GM19468 (cell line): ENCODE data around the gene IQCM.

ENCODE experiments used
- ATAC-seq: cut with Tn5 transposase; IDR thresholded peaks from one replicate; pipeline ENCODE4 v1.9.1; 2021; ENCODE audit warnings: mild to moderate bottlenecking, moderate library complexity, moderate number of reproducible peaks; ENCODE audit not compliant: unreplicated experiment; ENCODE audit errors: extremely low read depth

The IQCM gene, protein sequence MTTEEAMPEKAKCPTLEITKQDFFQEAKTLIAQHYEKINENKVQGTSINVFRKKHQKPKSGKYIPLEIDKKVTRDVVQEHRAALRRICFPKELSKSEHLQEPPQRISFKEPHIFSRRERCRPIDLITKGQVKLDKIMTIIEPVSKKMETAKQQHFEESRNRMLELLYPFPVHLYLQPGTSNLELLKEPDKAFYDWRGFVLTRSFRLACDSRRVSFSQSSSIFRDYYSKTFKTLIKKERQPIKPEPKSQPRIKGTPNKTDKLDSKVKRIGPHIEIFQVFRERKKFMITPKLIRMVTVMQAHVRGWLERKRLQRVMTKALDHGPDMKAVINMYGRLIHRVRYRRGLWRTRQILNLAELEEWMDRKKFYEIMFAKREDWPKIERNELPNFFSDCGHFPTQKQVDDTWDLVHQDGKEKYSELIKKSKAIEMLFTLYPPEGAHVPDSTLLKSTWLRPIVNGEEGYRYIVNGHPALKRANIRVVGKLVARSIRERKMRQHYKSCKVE

GRCh38 chr4:149815743-149816142 lies at the start of gene IQCM:
Gene IQCM (minus strand): TSS chr4:149815843. CDS start chr4:149742691, 73,152 bp downstream.
- no peak for ATAC-seq

DNA sequence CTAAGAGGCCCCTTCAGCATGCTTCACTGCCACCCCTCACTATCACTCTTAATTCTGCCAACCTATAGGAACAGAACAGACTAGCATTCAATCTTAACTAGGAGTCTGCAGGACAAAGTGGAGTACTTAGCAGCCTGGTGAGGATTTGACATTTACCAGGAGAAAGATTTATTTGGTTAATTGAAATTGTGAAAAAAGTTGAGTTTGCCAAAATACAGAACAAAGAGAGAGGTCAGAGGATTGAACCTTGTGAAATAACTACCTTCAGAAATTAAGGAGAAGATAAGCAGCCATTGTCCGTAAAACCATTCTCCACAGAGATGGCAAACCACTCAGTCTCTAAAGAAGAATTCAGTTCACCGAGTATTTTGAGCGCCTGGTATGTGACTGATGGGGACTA lies 41.8 kb upstream of the IQCM start:
- no peak for ATAC-seq

DNA sequence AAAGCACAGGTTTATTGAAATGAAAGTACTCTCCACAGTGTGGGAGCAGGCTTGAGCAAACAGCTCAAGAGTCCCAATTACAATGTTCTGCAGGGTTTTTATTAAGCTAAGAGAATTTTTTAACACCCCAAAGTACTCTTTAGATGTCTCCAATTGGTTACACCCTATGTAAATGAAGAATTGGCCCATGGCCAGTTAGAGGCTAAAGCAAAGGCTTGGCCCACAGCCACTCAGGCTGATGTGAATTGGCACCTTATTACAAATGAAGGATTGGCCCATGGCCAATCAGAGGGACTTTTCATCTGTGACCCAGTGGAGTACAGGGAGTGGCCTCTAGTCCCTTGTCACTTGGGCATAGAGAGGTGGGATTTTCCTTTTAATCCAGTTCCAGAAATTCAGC lies 30.1 kb upstream of the IQCM start:
- no peak for ATAC-seq

DNA sequence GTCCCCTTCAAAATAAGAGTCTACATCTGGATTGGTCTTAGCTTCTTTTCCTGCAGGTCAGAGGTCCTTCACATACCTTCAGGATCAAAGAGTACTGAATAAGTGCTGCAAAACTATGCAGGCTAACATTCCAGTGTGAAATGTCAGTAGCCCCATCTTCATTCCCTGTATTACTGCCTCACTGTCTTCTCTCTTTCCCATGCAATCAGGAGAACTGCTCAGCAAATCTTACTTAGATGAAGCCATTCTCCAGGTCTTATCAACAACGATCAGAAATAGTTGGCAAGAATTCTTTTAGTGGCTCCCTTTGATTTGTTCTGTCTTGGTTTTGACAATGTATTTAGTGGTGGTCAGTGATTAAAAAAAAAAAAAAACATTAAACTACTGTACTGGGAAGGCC lies 26.0 kb upstream of the IQCM start:
- ATAC-seq = no peak

DNA sequence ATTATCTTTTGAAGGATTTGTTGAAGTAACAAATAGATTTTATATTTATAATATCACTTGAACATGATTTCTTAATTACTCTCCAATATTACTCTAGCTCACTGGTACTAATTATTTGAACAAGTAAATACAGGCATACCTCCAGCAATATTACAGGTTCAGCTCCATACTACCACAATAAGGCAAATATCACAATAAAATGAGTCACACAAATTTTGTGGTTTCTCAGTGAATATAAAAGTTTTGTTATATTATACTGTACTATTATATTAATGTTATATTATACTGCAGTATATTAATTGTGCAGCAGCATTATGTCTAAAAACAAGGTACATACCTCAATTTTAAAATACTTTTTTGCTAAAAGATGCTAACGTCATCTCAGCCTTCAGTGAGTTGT lies 22.4 kb upstream of the IQCM start:
- ATAC-seq = no peak

DNA sequence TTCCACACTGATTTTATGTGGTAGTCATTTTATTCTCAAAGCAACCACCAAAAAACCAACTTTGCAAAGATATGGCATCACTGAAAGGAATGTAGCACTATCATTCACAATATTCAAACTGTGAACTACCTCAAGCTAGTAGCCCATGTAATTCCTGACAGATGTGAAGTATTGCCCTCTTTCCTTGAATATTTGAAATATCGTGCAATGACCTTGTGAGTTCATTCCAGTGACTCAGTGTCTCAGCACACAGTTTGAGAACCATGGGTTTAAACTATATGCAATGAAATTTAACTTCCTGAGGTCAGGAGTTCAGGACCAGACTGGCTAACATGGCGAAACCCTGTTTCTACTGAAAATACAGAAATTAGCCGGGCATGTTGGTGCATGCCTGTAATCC lies 20.9 kb upstream of the IQCM start:
- no peak for ATAC-seq

DNA sequence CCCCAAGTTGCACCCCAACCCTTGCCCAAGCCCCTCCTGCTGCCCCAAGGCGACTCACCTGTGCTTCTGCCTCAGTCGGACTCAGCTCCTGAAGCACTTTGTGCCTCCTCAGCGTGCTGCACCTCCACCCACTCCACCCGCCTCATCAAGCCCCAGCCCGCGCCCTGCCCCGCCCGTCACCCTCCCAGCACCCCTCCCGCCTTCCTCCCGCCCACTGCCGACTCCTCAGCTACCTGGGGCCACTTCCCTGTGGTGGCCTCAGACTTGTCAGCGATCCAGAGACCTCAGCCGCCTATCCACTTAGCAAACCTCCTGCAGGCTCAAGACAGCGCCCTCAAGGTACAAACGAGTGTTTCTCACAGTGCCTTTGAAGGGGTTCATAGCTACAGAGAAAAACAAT lies 19.6 kb upstream of the IQCM start:
- no peak for ATAC-seq

- no peak for ATAC-seq
Observed at GRCh38 chr4:149831656-149832208, 16.1 kb upstream of the IQCM start.

DNA sequence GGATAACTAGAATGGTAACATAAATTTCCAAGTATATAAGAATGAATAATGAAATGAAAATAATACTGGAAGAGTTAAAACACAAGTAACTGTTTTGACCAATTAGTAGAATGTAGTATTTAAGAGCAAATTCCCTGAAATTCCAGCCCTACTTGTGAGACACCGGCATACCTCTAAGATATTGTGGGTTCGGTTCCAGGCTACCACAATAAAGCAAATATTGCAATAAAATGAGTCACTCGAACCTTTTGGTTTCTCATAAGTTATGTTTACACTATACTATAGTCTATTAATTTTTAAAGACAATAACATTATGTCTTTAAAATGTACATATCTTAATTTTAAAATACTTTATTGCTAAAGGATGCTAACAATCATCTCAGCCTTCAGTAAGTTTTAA lies 15.2 kb upstream of the IQCM start:
- no peak for ATAC-seq

- ATAC-seq = no peak
Observed at GRCh38 chr4:149825336-149825735, 9.7 kb upstream of the IQCM start.

- no peak for ATAC-seq
Observed at GRCh38 chr4:149823769-149824221, 8.2 kb upstream of the IQCM start.

GRCh38 chr4:149801416-149801815 lies 14.2 kb downstream of the IQCM start:
- no peak for ATAC-seq

DNA sequence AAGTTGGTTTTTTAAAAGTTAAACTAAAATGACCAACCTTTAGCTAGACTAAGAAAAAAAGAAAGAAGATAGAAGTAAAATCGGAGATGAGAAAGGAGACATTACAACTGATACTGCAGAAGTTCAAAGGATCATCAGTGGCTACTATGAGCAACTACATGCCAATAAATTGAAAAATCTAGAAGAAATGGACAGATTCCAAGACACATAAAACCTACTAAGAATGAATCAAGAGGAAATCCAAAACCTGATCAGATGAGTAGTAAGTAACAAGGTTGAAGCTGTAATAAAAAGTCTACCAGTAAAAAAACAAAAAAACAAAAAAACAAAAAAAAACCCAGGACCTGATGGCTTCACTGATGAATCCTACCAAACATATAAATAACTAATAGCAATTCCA lies 16.1 kb downstream of the IQCM start:
- no peak for ATAC-seq

DNA sequence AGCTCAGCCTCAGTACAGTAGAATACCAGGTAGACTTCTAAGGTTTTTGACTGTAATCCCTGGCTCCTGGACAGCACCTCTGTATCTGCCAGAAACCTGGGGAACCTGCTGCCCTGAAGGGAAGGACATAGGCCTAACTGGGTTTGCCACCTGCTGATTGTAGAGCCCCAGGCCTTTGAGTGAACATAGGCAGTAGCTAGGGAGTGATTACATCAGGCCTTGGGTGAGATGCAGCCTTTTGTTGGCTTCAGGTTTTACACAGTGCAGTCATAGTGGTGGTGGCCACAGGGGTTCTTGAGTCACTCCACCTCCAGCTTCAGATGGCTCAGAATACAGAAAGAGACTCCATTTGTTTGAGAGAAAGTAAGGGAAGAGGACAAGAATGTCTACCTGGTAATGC lies 19.3 kb downstream of the IQCM start:
- ATAC-seq = no peak

GRCh38 chr4:149795256-149795655 lies 20.4 kb downstream of the IQCM start:
- no peak for ATAC-seq

GRCh38 chr4:149794352-149794751 lies 21.3 kb downstream of the IQCM start:
- ATAC-seq = no peak

DNA sequence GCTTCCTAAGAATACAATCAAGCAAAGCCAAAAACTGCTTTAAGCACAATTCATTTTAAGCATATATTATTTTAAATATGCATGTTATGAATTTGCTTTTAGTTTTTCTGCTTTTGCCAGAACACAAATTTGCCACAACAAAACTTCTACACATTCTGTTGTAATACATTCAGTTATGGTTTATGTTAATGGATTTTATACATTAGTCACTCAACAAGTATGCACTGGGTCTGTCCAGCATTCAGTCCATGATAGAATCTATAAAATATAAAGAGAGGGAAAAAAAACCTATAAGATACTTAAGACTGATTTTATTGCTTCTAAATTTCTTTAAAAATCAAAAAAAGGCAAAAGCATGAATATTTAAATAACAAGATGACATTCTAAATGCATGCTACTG lies 22.2 kb downstream of the IQCM start:
- ATAC-seq = no peak

DNA sequence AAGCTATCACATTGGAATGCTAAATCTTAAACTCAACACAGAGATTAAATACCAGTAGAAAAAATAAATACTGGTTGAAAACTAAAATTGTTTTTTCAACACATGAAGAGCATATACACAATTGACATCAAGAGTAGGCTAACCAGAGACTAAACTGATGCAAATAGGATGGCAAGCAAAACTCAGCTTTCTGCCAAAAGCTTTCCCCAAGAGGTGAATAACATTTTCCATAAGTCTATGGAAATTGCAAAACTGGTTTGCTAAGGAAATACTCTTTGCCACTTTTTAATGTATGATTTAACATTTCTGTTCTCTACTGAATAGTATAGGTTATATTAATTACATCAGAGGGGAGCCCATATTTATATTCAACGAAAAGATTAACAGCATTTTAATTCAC lies 23.8 kb downstream of the IQCM start:
- no peak for ATAC-seq

- no peak for ATAC-seq
Observed at GRCh38 chr4:149790172-149790907, 25.3 kb downstream of the IQCM start.

- no peak for ATAC-seq
Observed at GRCh38 chr4:149788300-149788699, 27.3 kb downstream of the IQCM start.
